Suprapubic skin (tissue), 4 donors: ENCODE results near the gene PDE2A.

Experiments used
- EP300 ChIP-seq: sonication (generic); formaldehyde crosslinking; IDR thresholded peaks from one replicate; pipeline ENCODE4 v1.6.1; 2017; ENCODE audit warnings: antibody characterized with exemption
- POLR2A ChIP-seq, 2 donors: fragments of 450-650 bp; IDR thresholded peaks; one replicate each; pipeline ENCODE4 v1.6.1; 2017; ENCODE audit warnings: antibody characterized with exemption in 2 of 2, mild to moderate bottlenecking in 2 of 2, moderate library complexity in 2 of 2
- POLR2AphosphoS5 ChIP-seq, 3 donors: sonication (generic); formaldehyde crosslinking; IDR thresholded peaks; one replicate each; pipeline ENCODE4 v1.6.1; 2017; ENCODE audit warnings: antibody characterized with exemption in 3 of 3
- TF ChIP-seq, protein P1 (sequence below), 2 donors: fragments of 200-600 bp in 1 of 2; fragments of 450-650 bp in 1 of 2; sonication (generic) in 1 of 2; IDR thresholded peaks; one replicate each; pipeline ENCODE4 v1.5.1; 2016 to 2019; ENCODE audit warnings: antibody characterized with exemption in 2 of 2, mild to moderate bottlenecking in 1 of 2, moderate library complexity in 1 of 2

GRCh38 chr11:72578991-72579815 lies 95.0 kb downstream of the PDE2A start:
- TF ChIP-seq POLR2A (IDR thresholded peaks at IDR 0.05) (no peak), POLR2AphosphoS5 (IDR thresholded peaks at IDR 0.05) (no peak), EP300 (no peak)
- TF ChIP-seq, protein P1, sequence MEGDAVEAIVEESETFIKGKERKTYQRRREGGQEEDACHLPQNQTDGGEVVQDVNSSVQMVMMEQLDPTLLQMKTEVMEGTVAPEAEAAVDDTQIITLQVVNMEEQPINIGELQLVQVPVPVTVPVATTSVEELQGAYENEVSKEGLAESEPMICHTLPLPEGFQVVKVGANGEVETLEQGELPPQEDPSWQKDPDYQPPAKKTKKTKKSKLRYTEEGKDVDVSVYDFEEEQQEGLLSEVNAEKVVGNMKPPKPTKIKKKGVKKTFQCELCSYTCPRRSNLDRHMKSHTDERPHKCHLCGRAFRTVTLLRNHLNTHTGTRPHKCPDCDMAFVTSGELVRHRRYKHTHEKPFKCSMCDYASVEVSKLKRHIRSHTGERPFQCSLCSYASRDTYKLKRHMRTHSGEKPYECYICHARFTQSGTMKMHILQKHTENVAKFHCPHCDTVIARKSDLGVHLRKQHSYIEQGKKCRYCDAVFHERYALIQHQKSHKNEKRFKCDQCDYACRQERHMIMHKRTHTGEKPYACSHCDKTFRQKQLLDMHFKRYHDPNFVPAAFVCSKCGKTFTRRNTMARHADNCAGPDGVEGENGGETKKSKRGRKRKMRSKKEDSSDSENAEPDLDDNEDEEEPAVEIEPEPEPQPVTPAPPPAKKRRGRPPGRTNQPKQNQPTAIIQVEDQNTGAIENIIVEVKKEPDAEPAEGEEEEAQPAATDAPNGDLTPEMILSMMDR (IDR thresholded peaks at IDR 0.05): no peak
